ENCODE measurements around the gene MACROD2. TPM values are rescaled to one million over a fixed set of nuclear protein-coding genes. Genes with fewer than 3 reads are reported as not detected.

The MACROD2 gene
- total RNA-seq, 1 experiment from 2014 or later: 3.7 TPM

GRCh38 chr20:15318682-15319081 lies 1323.4 kb downstream of the MACROD2 start:
- intact Hi-C loops (cut with micrococcal nuclease): no loop called here

More at GRCh38 chr20:15318682-15319081, 1323.4 kb downstream of the MACROD2 start:
- no peak overlapping the region for H3K9ac ChIP-seq (ENCODE audit: low read length)
- ChIA-PET RAD21 (ENCODE audit: low non-redundant PET in 1 of 2, low total read pairs in 2 of 2, uncharacterized antibody in 2 of 2, unreplicated experiment in 2 of 2) (no interaction called here), POLR2A (no interaction called here), CTCF (no interaction called here)
- ATAC-seq (no peak), DNase-seq (ENCODE audit: low read depth, low spot score) (no peak)
- no peaks in the 10 kb centered on the region for H3K27me3 ChIP-seq (ENCODE audit: insufficient read depth, low read length)
- H3K4me1 ChIP-seq (ENCODE audit: control insufficient read depth in 1 of 2, insufficient read depth in 2 of 2, low read length in 2 of 2): no peaks in the 10 kb centered on the region
- no peak overlapping the region for H2AFZ ChIP-seq (ENCODE audit: low read depth, low read length, poor library complexity, severe bottlenecking)
- H3K36me3 ChIP-seq (ENCODE audit: control insufficient read depth in 1 of 2, insufficient read depth in 2 of 2, low read length in 2 of 2): no peaks in the 10 kb centered on the region
- H4K20me1 ChIP-seq (ENCODE audit: insufficient read depth): no peaks in the 10 kb centered on the region
- no peak overlapping the region for H3K4me2 ChIP-seq (ENCODE audit: low read length)
- no TSS peak for BruUV-seq (replicated peaks)
- no peaks in the 10 kb centered on the region; a peak in 1 of 4 replicates for H3K9me3 ChIP-seq (ENCODE audit: control insufficient read depth in 1 of 2, insufficient read depth in 1 of 2, low read depth in 1 of 2, low read length in 2 of 2)
- H3K27ac ChIP-seq (ENCODE audit: low read depth, low read length): no peak overlapping the region
- no peak for TF ChIP-seq REST (IDR thresholded peaks at IDR 0.05; ENCODE audit: low read depth)
- TF ChIP-seq TCF7L2 (IDR thresholded peaks at IDR 0.05; ENCODE audit: borderline replicate concordance, extremely low read depth, insufficient read depth, insufficient read length): no peak
- TF ChIP-seq SRF (IDR thresholded peaks at IDR 0.05; ENCODE audit: low read depth): no peak
- TF ChIP-seq, protein P1, sequence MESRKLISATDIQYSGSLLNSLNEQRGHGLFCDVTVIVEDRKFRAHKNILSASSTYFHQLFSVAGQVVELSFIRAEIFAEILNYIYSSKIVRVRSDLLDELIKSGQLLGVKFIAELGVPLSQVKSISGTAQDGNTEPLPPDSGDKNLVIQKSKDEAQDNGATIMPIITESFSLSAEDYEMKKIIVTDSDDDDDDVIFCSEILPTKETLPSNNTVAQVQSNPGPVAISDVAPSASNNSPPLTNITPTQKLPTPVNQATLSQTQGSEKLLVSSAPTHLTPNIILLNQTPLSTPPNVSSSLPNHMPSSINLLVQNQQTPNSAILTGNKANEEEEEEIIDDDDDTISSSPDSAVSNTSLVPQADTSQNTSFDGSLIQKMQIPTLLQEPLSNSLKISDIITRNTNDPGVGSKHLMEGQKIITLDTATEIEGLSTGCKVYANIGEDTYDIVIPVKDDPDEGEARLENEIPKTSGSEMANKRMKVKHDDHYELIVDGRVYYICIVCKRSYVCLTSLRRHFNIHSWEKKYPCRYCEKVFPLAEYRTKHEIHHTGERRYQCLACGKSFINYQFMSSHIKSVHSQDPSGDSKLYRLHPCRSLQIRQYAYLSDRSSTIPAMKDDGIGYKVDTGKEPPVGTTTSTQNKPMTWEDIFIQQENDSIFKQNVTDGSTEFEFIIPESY (IDR thresholded peaks at IDR 0.05; ENCODE audit: extremely low read depth, insufficient replicate concordance, low read length): no peak
- no peak for TF ChIP-seq CTCF (IDR thresholded peaks at IDR 0.05 in 2 of 3, conservative IDR thresholded peaks at IDR 0.05 in 1 of 3; ENCODE audit: borderline replicate concordance in 1 of 3, insufficient read depth in 1 of 3, low read depth in 2 of 3, low read length in 2 of 3)
- no peak for TF ChIP-seq EZH2 (IDR thresholded peaks at IDR 0.05)
- TF ChIP-seq POLR2AphosphoS5 (IDR thresholded peaks at IDR 0.05; ENCODE audit: low read depth, low read length): no peak
- H3K9me2 ChIP-seq (ENCODE audit: insufficient read depth): no peaks in the 10 kb centered on the region
- H3K4me3 ChIP-seq (replicated peaks in 1 of 2; ENCODE audit: low read depth in 1 of 2, low read length in 2 of 2): no peak overlapping the region
- H3K79me2 ChIP-seq (ENCODE audit: insufficient read depth, low read length): no peaks in the 10 kb centered on the region

Data from HCT116 (cell line).